ENCODE measurements around the gene SEMA4C. TPM values are rescaled to one million over a fixed set of nuclear protein-coding genes. Genes with fewer than 3 reads are reported as not detected.
A peak's percentile ranks its signal among the peaks of the same experiment; 100 is the strongest.

Gene SEMA4C
- total and polyA plus RNA-seq, 8 donors, result 25.9 to 60.2 (median 43.9) TPM

- peaks cover 0 to 52% of the 10 kb centered on the region in 2 donors for H3K36me3 ChIP-seq
- ATAC-seq, result no peak
- TF ChIP-seq, protein P1, sequence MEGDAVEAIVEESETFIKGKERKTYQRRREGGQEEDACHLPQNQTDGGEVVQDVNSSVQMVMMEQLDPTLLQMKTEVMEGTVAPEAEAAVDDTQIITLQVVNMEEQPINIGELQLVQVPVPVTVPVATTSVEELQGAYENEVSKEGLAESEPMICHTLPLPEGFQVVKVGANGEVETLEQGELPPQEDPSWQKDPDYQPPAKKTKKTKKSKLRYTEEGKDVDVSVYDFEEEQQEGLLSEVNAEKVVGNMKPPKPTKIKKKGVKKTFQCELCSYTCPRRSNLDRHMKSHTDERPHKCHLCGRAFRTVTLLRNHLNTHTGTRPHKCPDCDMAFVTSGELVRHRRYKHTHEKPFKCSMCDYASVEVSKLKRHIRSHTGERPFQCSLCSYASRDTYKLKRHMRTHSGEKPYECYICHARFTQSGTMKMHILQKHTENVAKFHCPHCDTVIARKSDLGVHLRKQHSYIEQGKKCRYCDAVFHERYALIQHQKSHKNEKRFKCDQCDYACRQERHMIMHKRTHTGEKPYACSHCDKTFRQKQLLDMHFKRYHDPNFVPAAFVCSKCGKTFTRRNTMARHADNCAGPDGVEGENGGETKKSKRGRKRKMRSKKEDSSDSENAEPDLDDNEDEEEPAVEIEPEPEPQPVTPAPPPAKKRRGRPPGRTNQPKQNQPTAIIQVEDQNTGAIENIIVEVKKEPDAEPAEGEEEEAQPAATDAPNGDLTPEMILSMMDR (IDR thresholded peaks at IDR 0.05), result no peak
These were observed 34.0 kb downstream of the SEMA4C start for GRCh38 chr2:96835830-96836229.

DNA sequence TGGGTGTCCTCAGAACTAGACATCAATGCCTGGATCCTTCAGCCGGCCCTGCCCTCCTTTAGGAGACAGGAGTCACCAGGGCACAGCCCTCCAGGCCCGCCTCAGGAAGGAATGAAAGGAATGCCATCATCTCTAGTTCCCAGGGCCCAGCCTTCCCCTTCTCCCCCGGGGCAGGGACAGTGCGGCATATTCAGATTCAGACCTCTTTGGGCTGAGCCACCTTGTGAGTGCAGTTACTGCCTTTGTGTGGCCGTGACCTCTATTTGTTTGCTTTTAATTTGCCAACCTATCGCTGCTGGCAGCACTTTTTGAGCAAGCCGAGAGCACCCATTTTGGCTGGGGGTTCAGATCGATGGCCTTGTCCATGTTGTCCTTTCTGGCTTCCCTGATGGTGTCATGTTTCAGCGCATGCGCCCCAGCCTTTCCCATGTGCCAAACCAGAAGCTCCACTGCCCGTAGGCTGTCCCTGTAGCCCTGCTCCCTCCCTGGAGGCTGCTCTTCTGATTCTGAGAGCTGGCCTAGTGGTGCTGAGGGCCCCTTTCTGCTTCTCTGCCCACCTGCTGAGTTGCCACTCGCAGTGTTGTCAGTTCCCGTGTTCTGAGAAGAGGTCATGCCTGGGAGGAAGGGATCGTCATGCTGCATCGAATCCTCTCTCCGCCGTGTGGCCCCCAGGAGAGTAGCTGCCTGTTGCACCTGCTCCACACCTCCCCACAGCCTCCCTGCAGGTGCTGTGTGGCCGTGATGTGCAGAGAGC is 36.9 kb downstream of the SEMA4C start:
- H3K4me3 ChIP-seq, result no peak overlapping the region
- peak; percentile 53 to 87 (median 72) for DNase-seq
- H3K27ac ChIP-seq, result peak overlapping the region in 1 of 2 donors; percentile 34
- H3K9me3 ChIP-seq, result no peaks in the 10 kb centered on the region
- TF ChIP-seq, protein P1 (IDR thresholded peaks at IDR 0.05), result no peak
- intact Hi-C loops (cut with DNase I), result no loop called here
- ATAC-seq, result peak; percentile 87
- H3K4me1 ChIP-seq, result no peaks in the 10 kb centered on the region
- H3K36me3 ChIP-seq, result peaks cover 0 to 75% of the 10 kb centered on the region in 2 donors
- no peaks in the 10 kb centered on the region for H3K27me3 ChIP-seq

More at GRCh38 chr2:96835830-96836229, 34.0 kb downstream of the SEMA4C start:
- intact Hi-C loops (cut with DNase I), result no loop called here
- Histone ChIP-seq H3K27me3 (no peaks in the 10 kb centered on the region), H3K27ac (no peak overlapping the region), H3K4me1 (peaks cover 0 to 11% of the 10 kb centered on the region in 2 donors), H3K9me3 (no peaks in the 10 kb centered on the region), H3K4me3 (no peak overlapping the region)
- DNase-seq, result no peak

- H3K27ac ChIP-seq, result peak overlapping the region in 1 of 2 donors; percentile 34
- no peaks in the 10 kb centered on the region for H3K4me1 ChIP-seq
- H3K9me3 ChIP-seq, result no peaks in the 10 kb centered on the region
- ATAC-seq (no peak), DNase-seq (no peak)
- H3K27me3 ChIP-seq, result no peaks in the 10 kb centered on the region
- TF ChIP-seq, protein P1 (IDR thresholded peaks at IDR 0.05), result no peak
- intact Hi-C loops (cut with DNase I), result no loop called here
- H3K4me3 ChIP-seq, result no peak overlapping the region
- peaks cover 0 to 75% of the 10 kb centered on the region in 2 donors for H3K36me3 ChIP-seq
These were observed 37.5 kb downstream of the SEMA4C start for GRCh38 chr2:96832408-96832753.

DNA sequence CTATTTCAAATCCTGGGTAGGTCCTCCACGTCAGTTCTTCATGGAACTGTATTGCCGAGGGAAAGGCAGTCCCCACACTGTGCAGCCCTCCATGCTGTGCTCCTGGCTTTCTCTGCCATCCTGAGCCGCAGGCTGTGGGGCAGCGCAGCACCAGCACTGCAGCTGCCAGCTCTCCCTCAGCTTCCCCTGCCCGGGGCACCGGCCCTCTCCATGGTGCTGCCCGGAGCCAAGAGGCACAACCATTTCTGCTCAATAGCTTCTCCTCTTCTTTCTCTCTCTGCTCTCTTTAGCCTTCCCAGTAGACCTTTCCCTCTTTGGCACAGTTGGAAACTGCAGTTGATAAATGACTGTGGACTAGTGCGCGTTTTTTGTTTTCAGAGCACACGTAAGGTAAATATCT is 38.2 kb downstream of the SEMA4C start:
- DNase-seq (no peak), ATAC-seq (peak; percentile 33)
- Histone ChIP-seq H3K27ac (no peak overlapping the region), H3K36me3 (peaks cover 0 to 82% of the 10 kb centered on the region in 2 donors), H3K4me3 (no peak overlapping the region), H3K27me3 (no peaks in the 10 kb centered on the region), H3K9me3 (no peaks in the 10 kb centered on the region), H3K4me1 (no peaks in the 10 kb centered on the region)
- intact Hi-C loops (cut with DNase I), result no loop called here
- TF ChIP-seq, protein P1 (IDR thresholded peaks at IDR 0.05), result no peak

DNA sequence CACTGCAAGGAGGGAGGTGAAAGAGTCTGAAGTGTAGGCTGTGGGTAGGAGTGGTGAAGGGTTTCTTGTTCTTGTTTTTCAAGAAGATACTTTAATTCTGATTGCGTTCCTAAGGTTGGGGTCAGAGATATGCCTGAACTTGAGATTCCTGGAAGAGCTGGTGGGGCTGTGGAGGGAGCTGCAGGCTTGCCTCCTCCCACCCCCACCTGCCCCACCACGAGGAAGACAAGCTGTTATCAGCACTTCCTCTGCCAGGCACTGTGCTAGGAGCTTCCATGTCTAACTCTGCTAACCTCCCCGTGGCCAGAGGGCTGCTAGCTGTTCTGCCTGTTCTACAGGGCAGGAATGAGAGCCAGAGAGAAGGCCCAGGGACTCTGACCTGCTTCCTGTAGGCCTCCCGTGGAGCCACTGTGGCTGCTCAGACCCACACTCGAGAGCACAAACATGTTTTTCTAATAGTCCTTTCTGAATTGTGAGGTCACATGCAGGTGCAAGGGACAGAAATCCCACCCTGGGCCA is 39.8 kb downstream of the SEMA4C start:
- H3K36me3 ChIP-seq, result peaks cover 0 to 98% of the 10 kb centered on the region in 2 donors
- no peaks in the 10 kb centered on the region for H3K4me1 ChIP-seq
- H3K4me3 ChIP-seq, result no peak overlapping the region
- H3K9me3 ChIP-seq, result no peaks in the 10 kb centered on the region
- ATAC-seq (no peak), DNase-seq (no peak)
- intact Hi-C loops (cut with DNase I), result no loop called here
- TF ChIP-seq, protein P1 (IDR thresholded peaks at IDR 0.05), result no peak
- H3K27me3 ChIP-seq, result no peaks in the 10 kb centered on the region
- no peak overlapping the region for H3K27ac ChIP-seq
